Measurements from ENCODE around the gene OAS2.

The OAS2 gene

GRCh38 chr12:113058553-113058952, 80.2 kb downstream of the OAS2 start:
- no peak for DNase-seq (ENCODE audit: low read depth)

DNA sequence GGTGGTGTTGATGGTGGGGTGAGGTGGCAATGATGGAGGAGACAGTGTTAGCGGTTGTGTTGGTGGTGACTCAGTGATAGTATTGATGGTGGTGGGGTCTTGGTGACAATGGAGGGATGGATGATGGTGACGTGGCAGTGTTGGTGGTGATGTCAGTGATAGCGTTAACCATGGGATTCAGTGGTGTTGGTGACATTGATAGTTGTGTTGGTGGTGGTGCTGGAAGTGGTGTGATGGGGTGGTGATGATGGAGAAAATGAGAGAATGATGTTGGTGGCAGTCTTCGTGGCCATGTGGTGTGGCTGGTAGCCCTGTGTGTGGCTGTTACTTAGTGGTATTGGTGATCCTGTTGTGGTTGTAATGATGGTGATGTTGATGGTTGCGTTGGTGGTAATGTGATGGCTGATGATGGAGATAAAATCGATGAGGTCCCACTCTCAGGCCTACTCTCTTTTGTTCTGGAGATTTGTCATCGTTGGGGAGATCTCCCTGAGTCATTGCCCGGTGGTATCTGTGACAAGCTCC, 80.8 kb downstream of the OAS2 start:
- no peak for DNase-seq (ENCODE audit: low read depth)

DNA sequence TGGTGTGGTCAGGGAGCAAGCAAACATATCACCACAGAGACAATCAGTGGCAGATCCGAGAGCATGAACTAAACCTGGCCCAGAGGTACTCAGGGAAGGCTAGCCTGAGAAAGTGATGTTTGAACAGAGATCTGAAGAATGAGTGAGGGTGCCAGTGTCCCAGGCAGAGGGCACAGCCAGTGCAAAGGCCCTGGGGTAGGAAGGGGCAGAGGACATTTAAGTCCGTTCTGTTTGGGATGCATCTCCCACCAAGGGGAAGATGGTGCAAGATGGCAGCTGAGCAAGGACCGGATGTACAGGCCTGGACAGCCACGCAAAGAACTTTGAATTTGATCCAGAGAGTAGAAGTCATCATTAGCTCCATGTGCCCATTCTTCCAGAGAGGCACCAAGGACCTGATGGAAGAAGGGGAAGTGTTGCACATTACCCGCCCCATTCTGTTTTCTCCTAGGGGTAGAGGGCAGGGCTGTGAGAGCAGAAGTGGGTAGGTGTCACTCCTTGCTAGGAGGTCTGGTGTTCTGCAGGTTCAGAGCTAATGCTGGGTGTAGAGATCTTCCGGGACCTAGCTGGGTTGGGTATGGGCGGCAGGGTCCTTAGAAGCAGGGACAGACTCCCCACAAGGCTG, 82.1 kb downstream of the OAS2 start:
- DNase-seq (ENCODE audit: low read depth): no peak

- DNase-seq (ENCODE audit: low read depth): no peak
These were observed 82.9 kb downstream of the OAS2 start for GRCh38 chr12:113061061-113061694.
